HG03571 (cell line): ENCODE measurements around the gene LOC101059915.

Experiments used
- ATAC-seq: cut with Tn5 transposase; IDR thresholded peaks from one replicate; pipeline ENCODE4 v1.9.1; 2021; ENCODE audit not compliant: unreplicated experiment

LOC101059915 gene

GRCh38 chrX:71667328-71668247 lies at the start of gene LOC101059915:
Gene LOC101059915, plus strand, starts transcription at chrX:71667546.
- ATAC-seq: no peak

GRCh38 chrX:71617742-71618141 lies 49.6 kb upstream of the LOC101059915 start:
- no peak for ATAC-seq

- peak; percentile 54 for ATAC-seq
Observed at GRCh38 chrX:71618303-71618721, 49.0 kb upstream of the LOC101059915 start, which contains the start of gene CXCR3. Gene CXCR3, minus strand, starts transcription at chrX:71618511. Its CDS starts 62 bp downstream, at chrX:71618449.

- ATAC-seq: no peak
Observed at GRCh38 chrX:71618787-71619186, 48.6 kb upstream of the LOC101059915 start.

- no peak for ATAC-seq
Observed at GRCh38 chrX:71619193-71619592, 48.2 kb upstream of the LOC101059915 start.

- ATAC-seq: no peak
Observed at GRCh38 chrX:71619986-71620385, 47.4 kb upstream of the LOC101059915 start.

- ATAC-seq: no peak
Observed at GRCh38 chrX:71621603-71622002, 45.7 kb upstream of the LOC101059915 start.

GRCh38 chrX:71622032-71622575 lies 45.2 kb upstream of the LOC101059915 start:
- ATAC-seq: no peak

- peak; percentile 65 for ATAC-seq
Observed at GRCh38 chrX:71622576-71623450, 44.5 kb upstream of the LOC101059915 start.

GRCh38 chrX:71623714-71624113 lies 43.6 kb upstream of the LOC101059915 start:
- ATAC-seq: no peak

- ATAC-seq: no peak
Observed at GRCh38 chrX:71625471-71625870, 41.9 kb upstream of the LOC101059915 start.

- no peak for ATAC-seq
Observed at GRCh38 chrX:71626576-71626975, 40.8 kb upstream of the LOC101059915 start.

GRCh38 chrX:71627588-71628404 lies 39.5 kb upstream of the LOC101059915 start:
- no peak for ATAC-seq

- peak; percentile 77 for ATAC-seq
Observed at GRCh38 chrX:71629467-71629866, 37.9 kb upstream of the LOC101059915 start.

- ATAC-seq: peak; percentile 45
Observed at GRCh38 chrX:71632923-71633657, 34.3 kb upstream of the LOC101059915 start.

- ATAC-seq: no peak
Observed at GRCh38 chrX:71634366-71634765, 33.0 kb upstream of the LOC101059915 start.

GRCh38 chrX:71636438-71637252 lies 30.7 kb upstream of the LOC101059915 start:
- no peak for ATAC-seq

GRCh38 chrX:71637253-71637618 lies 30.1 kb upstream of the LOC101059915 start:
- ATAC-seq: no peak

- ATAC-seq: peak; percentile 43
Observed at GRCh38 chrX:71637848-71638247, 29.5 kb upstream of the LOC101059915 start.
